ENCODE results near the gene IGFBP4.
A peak's percentile ranks its signal among the peaks of the same experiment; 100 is the strongest.

IGFBP4 gene

GRCh38 chr17:40472733-40473452 lies 29.6 kb downstream of the IGFBP4 start:
- no peak for DNase-seq

DNA sequence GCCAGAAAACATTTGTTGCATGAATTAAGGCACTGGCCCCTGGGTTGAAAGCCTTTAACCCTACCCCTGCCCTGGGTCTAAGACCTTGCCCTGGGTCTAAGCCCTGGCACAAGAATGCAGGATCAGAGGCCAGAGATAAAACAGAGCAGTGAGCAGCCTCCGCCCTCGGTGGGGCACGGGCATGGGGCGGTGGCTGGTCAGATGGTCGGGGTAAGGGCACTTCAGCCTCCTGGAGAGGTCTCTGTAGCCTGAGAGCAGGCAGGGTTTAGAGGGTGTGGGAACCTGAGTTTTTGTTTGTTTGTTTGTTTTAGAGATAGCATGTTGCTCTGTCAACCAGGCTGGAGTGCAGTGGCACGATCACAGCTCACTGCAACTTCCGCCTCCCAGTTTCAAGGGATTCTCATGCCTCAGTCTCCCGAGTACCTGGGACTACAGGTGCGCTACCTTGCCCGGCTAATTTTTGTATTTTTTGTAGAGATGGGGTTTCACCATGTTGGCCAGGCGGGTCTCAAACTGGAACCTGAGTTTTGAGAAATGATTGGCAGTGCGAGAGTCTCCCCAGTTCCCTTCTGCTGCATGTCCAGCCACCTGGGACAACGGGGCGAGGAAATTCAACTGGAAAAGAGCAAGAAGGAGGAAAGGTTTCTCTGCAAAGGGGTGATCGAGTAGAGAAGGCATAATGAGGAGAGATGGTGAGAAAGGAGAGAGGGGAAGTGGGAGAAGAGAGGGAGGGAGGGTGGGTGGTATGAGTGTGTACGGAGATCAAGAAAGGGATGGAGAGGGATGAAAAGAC lies 30.5 kb downstream of the IGFBP4 start:
- DNase-seq, result no peak

- no peak for DNase-seq
These were observed 31.3 kb downstream of the IGFBP4 start for GRCh38 chr17:40474419-40475002.

- no peak for DNase-seq
These were observed 32.1 kb downstream of the IGFBP4 start for GRCh38 chr17:40475234-40475908.

DNA sequence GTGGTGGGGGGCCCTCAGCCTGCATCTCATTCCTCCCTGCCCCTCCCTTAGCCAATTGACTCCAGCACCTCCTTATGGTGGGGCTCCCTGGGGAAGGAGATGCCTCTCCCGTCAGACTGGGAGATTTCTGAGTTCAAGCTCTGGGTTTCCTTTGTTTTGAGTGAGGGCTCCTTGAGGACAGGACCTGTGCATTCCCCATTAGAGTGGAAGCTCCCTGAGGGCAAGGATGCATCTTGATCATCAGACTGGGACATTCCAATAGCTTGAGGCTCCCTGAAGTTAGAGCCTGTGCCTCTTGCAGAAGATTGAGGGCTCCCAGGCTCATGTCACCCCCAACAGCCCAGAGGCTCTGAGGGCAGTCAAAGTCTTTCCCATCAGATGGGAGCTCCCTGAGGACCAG lies 34.5 kb downstream of the IGFBP4 start:
- no peak for DNase-seq

DNA sequence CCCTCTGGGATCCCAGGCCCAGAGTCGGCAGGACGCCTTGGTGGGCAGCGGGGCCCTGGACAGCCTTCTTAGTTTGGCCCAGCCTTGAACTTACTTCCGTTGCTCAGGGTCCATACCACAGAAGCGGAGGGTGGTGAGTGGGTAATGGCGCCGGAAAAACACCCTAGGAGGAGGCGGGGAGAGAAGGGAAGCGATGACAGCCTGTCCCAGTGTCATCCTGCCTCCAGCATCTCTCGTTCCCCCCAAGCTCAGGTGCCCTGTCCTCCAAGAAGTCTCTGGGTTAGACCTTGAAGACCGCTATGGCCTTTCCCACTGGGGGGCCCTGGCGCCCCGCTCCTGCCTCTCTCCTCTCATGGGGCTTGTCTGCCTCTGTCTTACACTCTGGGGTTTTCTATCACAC lies 35.2 kb downstream of the IGFBP4 start:
- no peak for DNase-seq

- no peak for DNase-seq
These were observed 36.7 kb downstream of the IGFBP4 start for GRCh38 chr17:40479754-40480480.

DNA sequence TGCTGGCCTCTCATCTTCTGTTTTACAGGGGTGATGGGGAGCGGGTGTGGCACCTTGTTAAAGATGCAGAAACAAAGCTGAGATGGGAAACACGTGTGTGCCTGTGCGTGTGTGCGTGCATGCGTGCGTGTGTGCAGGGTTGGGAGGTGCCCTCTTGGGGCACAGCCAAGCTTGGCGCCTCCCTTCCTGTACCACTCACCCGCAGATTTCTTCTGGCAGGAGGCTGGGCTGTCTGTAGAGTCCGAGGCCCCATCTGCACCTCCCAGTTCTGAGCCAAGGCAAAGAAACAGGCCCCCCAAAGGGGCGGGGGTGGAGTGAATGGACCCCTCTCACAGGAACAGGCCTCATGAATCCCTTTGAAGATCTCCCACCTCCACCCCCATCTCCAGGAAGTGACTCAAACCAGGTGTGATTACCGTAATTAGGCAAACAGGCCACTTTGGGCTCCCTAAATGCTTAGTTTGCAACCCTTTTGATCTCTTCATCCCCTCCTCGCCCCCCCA lies 37.3 kb downstream of the IGFBP4 start:
- peak; percentile 80 for DNase-seq

GRCh38 chr17:40481106-40481505 lies 37.9 kb downstream of the IGFBP4 start:
- DNase-seq, result no peak

DNA sequence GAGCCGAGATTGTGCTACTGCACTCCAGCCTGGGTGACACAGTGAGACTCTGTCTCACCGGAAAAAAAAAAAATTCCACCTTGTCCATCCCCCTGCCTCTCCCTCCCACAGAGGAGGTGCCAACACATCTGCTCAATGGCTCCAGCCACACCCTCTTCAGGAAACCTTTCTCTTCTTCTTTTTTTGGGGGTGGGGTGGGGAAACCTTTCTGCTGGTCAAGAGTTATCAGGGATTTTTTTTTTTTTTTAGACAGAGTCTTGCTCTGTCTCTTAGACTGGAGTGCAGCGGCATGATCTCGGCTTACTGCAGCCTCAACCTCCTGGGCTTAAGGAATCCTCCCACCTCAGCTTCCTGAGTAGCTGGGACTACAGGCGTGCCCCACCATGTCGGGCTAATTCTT lies 39.5 kb downstream of the IGFBP4 start:
- no peak for DNase-seq

- no peak for DNase-seq
These were observed 40.4 kb downstream of the IGFBP4 start for GRCh38 chr17:40483679-40484078.

GRCh38 chr17:40484285-40484972 lies 41.2 kb downstream of the IGFBP4 start:
- DNase-seq, result no peak

GRCh38 chr17:40484973-40485530 lies 41.8 kb downstream of the IGFBP4 start:
- DNase-seq, result no peak

DNA sequence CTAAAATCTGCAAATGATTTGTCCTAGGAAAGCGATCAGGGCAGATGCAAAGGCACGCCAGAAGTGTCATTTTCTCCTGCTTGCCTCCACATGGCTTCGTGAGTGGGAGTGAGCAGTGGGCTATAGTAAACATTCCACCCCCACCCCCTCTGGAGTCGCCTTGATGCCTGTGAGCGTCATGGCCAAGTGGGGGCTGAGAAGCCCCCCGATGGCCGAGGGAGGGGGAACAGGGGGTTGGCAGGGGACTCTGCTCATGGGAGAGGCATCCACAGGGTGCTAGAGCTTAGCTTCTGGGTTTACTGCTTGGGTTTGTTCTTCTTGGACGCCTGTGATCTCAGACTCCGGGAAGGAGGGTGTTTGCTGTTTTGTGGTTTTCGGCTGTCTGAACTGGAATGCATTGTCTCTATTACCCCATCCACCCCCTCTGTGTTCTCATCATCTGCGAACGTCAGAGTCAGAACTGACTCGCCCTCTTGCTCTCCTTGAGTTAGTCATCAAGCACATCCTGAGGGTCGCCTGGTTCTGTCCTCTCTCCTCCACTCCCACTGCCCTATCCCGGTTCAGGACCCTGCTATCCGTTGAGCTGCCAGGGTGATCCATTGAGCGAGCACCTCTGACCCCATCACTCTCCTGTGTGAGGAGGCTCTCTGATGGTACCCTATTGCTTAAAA lies 42.7 kb downstream of the IGFBP4 start:
- DNase-seq, result no peak

DNA sequence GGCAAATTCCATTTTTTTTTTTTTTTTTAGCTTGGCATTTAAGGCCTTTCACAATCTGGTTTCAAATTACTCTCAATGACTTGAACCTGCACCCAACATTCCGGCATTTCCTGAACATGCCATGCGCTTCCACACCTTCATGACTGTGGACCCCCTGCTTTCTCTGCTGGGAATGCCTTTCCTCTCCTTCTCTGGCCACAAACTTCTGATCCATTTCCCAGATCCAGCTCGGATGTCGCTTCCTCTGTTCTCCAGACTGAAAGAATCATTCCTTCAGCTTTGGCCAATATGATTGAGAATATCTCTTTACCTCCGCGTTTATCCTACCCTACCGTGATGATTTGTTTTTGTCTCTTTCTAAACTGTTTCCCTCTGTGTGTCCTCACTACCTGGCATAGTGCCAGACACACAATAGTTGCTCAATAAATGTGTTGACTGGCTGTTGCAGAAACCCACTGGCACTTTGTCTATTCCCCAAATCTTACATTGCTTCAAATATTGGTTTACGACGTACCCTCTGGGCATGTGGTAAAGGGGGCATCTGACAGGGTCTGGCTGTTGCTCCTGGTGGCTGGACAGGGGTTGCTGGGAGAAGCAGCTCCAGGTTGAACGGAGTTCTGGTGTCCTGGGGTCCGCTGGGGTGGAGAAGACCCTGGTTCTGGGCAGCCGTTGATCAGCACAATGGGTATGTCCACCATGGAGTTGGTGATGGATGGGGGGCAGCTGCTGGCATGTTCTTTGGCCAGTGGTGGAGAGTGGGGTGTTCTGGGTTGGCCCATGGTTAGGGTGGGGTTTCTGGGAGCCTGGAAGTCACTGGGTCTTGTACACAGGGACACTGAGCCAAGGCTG lies 43.5 kb downstream of the IGFBP4 start:
- no peak for DNase-seq

DNA sequence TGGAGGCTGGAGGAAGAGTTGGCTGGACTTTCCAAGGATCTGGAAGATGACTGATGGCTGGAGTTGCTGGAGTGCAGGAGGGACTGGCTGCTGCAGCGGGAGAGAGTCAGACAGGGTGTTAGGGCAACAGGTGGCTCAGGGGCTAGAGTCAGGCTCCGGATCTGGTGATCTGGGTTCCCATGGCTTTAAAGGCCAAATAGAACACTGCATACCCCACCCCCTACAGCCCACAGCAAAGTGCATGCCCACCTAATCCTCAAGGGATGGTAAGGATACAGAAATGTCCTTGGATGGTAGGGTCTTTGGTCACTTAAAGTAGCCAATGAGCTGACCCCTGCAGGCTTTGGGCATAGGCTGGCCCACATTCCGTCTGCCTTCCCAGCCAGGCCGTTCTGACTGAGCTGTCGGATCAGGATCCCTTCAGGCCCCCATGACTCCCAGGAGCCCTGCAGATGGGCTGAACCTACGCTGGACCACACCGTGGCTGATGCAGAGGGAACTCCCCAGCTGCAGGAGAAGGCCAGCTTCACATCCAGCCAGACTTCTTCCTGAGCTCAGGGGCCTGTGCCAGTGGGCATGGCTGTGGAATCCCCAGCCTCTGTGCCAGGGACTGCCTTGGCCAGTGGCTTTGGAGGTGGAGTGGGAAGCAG lies 44.2 kb downstream of the IGFBP4 start:
- no peak for DNase-seq

- no peak for DNase-seq
These were observed 47.1 kb downstream of the IGFBP4 start for GRCh38 chr17:40490289-40490853.

- no peak for DNase-seq
These were observed 47.7 kb downstream of the IGFBP4 start for GRCh38 chr17:40490982-40491381.

GRCh38 chr17:40491486-40491885 lies 48.2 kb downstream of the IGFBP4 start:
- DNase-seq, result no peak
